Measurements from ENCODE around the gene C9orf153. TPM values are rescaled to one million over a fixed set of nuclear protein-coding genes. Genes with fewer than 3 reads are reported as not detected.

Gene C9orf153
- total and polyA plus RNA-seq, 2 experiments from 2014 or later, result not detected

DNA sequence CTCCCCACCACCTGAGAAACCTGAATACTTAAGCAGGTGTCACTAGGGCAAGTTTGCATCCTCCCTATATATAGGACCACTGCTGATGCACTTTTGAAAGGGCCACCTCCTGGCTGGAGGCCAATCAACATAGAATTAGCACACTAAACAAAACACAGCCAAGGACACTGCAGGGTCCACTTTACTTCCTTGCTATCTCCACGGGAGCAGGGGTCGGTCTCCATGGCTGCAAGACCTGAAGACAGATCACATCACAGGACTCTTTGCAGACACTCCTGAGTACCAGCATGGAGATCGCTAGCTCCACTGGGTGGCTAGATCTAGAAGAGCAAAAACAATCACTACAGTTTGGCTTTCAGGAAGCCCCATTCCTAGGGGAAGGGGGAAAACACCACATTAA is 72.3 kb downstream of the C9orf153 start:
- Histone ChIP-seq H3K4me3 (no peak overlapping the region), H4K20me1 (ENCODE audit: insufficient read depth, poor library complexity, severe bottlenecking) (no peaks in the 10 kb centered on the region), H3K4me1 (ENCODE audit: insufficient read depth) (no peaks in the 10 kb centered on the region), H3K36me3 (replicated peaks; ENCODE audit: insufficient read depth, low read depth) (no peaks in the 10 kb centered on the region), H3K79me2 (no peaks in the 10 kb centered on the region), H3K9me2 (replicated peaks; ENCODE audit: insufficient read depth) (no peaks in the 10 kb centered on the region), H2AFZ (no peak overlapping the region), H3K27ac (no peak overlapping the region), H3K4me2 (no peak overlapping the region), H3K9me3 (ENCODE audit: low read depth) (no peaks in the 10 kb centered on the region), H3K27me3 (no peaks in the 10 kb centered on the region)
- no peak for DNase-seq (ENCODE audit: low spot score)
- TF ChIP-seq EZH2phosphoT487 (IDR thresholded peaks at IDR 0.05; ENCODE audit: low read depth, severe bottlenecking, unreplicated experiment) (no peak), CTCF (IDR thresholded peaks at IDR 0.05; ENCODE audit: poor library complexity) (peak; percentile 4)
- 26% methylated on average over 3 of the region's 3 CpGs for WGBS (ENCODE audit: low lambda C conversion rate, missing lambda C conversion rate)

DNA sequence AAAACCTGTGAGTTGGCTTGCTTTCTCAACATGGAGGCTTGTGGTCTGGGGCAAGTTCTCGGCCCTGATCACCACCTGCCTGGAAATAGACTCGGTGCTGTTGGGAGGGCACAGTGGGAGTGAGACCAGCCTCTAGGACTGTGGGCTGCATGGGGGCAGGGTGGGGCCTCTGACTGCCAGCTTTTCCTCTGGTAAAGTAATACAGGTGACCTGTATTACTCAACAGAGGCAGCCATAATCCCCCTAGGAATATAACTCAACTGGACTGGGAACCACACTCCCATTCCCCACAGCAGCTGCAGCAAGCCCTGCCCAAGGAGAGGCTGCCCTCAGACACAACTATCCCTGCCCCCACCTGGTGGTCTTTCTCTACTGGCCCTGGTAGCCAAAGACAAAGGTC is 72.8 kb downstream of the C9orf153 start:
- no peak for DNase-seq (ENCODE audit: low spot score)
- no peaks in the 10 kb centered on the region for H3K9me3 ChIP-seq (ENCODE audit: low read depth)
- H3K4me1 ChIP-seq (ENCODE audit: insufficient read depth), result no peaks in the 10 kb centered on the region
- H3K27ac ChIP-seq, result no peak overlapping the region
- no peak overlapping the region for H3K4me3 ChIP-seq
- H3K27me3 ChIP-seq, result no peaks in the 10 kb centered on the region
- H3K36me3 ChIP-seq (replicated peaks; ENCODE audit: insufficient read depth, low read depth), result no peaks in the 10 kb centered on the region
- H3K4me2 ChIP-seq, result no peak overlapping the region
- H3K79me2 ChIP-seq, result no peaks in the 10 kb centered on the region
- WGBS (ENCODE audit: low lambda C conversion rate, missing lambda C conversion rate), result 67% methylated on average over 2 of the region's 2 CpGs
- H2AFZ ChIP-seq, result no peak overlapping the region
- TF ChIP-seq CTCF (IDR thresholded peaks at IDR 0.05; ENCODE audit: poor library complexity), result no peak
- no peak for TF ChIP-seq EZH2phosphoT487 (IDR thresholded peaks at IDR 0.05; ENCODE audit: low read depth, severe bottlenecking, unreplicated experiment)
- TF ChIP-seq EZH2 (IDR thresholded peaks at IDR 0.05; ENCODE audit: borderline replicate concordance), result no peak
- no peaks in the 10 kb centered on the region for H4K20me1 ChIP-seq (ENCODE audit: insufficient read depth, poor library complexity, severe bottlenecking)
- H3K9me2 ChIP-seq (replicated peaks; ENCODE audit: insufficient read depth), result no peaks in the 10 kb centered on the region

- Histone ChIP-seq H3K79me2 (no peaks in the 10 kb centered on the region), H3K4me1 (ENCODE audit: insufficient read depth) (no peaks in the 10 kb centered on the region), H3K36me3 (replicated peaks; ENCODE audit: insufficient read depth, low read depth) (no peaks in the 10 kb centered on the region), H3K4me3 (no peak overlapping the region), H2AFZ (no peak overlapping the region), H3K27ac (no peak overlapping the region), H3K4me2 (no peak overlapping the region), H3K9me2 (replicated peaks; ENCODE audit: insufficient read depth) (no peaks in the 10 kb centered on the region), H3K27me3 (no peaks in the 10 kb centered on the region), H3K9me3 (ENCODE audit: low read depth) (no peaks in the 10 kb centered on the region), H4K20me1 (ENCODE audit: insufficient read depth, poor library complexity, severe bottlenecking) (no peaks in the 10 kb centered on the region)
- WGBS (ENCODE audit: low lambda C conversion rate, missing lambda C conversion rate), result 66% methylated on average over 7 of the region's 7 CpGs
- no peak for TF ChIP-seq EZH2phosphoT487 (IDR thresholded peaks at IDR 0.05; ENCODE audit: low read depth, severe bottlenecking, unreplicated experiment)
- no peak for TF ChIP-seq CTCF (IDR thresholded peaks at IDR 0.05; ENCODE audit: poor library complexity)
- no peak for TF ChIP-seq EZH2 (IDR thresholded peaks at IDR 0.05; ENCODE audit: borderline replicate concordance)
- DNase-seq (ENCODE audit: low spot score), result no peak
Observed at GRCh38 chr9:86185872-86186271, 73.6 kb downstream of the C9orf153 start.

- Histone ChIP-seq H3K9me3 (ENCODE audit: low read depth) (no peaks in the 10 kb centered on the region), H3K4me2 (no peak overlapping the region), H3K9me2 (replicated peaks; ENCODE audit: insufficient read depth) (no peaks in the 10 kb centered on the region), H3K36me3 (replicated peaks; ENCODE audit: insufficient read depth, low read depth) (no peaks in the 10 kb centered on the region), H3K4me1 (ENCODE audit: insufficient read depth) (no peaks in the 10 kb centered on the region), H3K27me3 (no peaks in the 10 kb centered on the region), H3K27ac (no peak overlapping the region), H3K79me2 (no peaks in the 10 kb centered on the region), H2AFZ (no peak overlapping the region), H4K20me1 (ENCODE audit: insufficient read depth, poor library complexity, severe bottlenecking) (no peaks in the 10 kb centered on the region), H3K4me3 (no peak overlapping the region)
- 93% methylated on average over 4 of the region's 4 CpGs for WGBS (ENCODE audit: low lambda C conversion rate, missing lambda C conversion rate)
- no peak for TF ChIP-seq EZH2 (IDR thresholded peaks at IDR 0.05; ENCODE audit: borderline replicate concordance)
- DNase-seq (ENCODE audit: low spot score), result no peak
Observed at GRCh38 chr9:86184138-86184524, 75.3 kb downstream of the C9orf153 start.

Data from hepatocyte (in vitro differentiated cells).